GM12878 (cell line): ENCODE results near the gene SGCD. TPM values are rescaled to one million over a fixed set of nuclear protein-coding genes. Genes with fewer than 3 reads are reported as not detected.

Experiments
- ATAC-seq: fragments of 200-7000 bp; cut with Tn5 transposase; 3 replicates; pipeline ENCODE4 v1.9.1; 2020; ENCODE audit warnings: mild to moderate bottlenecking, moderate library complexity
- BruUV-seq: library from RNA; stranded (reverse); fragments of 400-500 nt; replicated peaks from 2 replicates; lab custom pipeline; 2021; lab: Mats Ljungman, UMichigan
- CTCF ChIA-PET: fragments of 300-600 bp; sonication (Branson Sonifier 250); formaldehyde crosslinking; extraction: SDS; loops from one replicate; lab custom pipeline; 2021; ENCODE audit warnings: inconsistent platforms; lab: Yijun Ruan, JAX
- POLR2A ChIA-PET: fragments of 350-600 bp; formaldehyde crosslinking; extraction: SDS; loops from one replicate; lab custom pipeline; 2021; ENCODE audit warnings: inconsistent platforms; lab: Charles Lee
- RAD21 ChIA-PET: fragments of 300-600 bp; sonication (Branson Sonifier 250); formaldehyde crosslinking; loops from one replicate; lab custom pipeline; 2023; ENCODE audit warnings: antibody characterized with exemption; ENCODE audit not compliant: unreplicated experiment; lab: Charles Lee
- SMC1A ChIA-PET: fragments of 300-600 bp; sonication (Branson Sonifier 250); formaldehyde crosslinking; loops from one replicate; lab custom pipeline; 2023; ENCODE audit not compliant: unreplicated experiment, uncharacterized antibody; lab: Charles Lee
- DNase-seq: peaks from one replicate; pipeline ENCODE4 v3.0.0-alpha.2; 2011; ENCODE audit warnings: low read depth, low spot score
- FAIRE-seq: peaks from 3 replicates; lab custom pipeline; 2011; peaks lifted over from hg19 to GRCh38; lab: Jason Lieb, UNC
- H2AFZ ChIP-seq: 2 replicates; pipeline ENCODE4 v1.6.0; 2011; ENCODE audit warnings: low read depth, low read length, control low read depth; ENCODE audit not compliant: control insufficient read depth
- H3K27ac ChIP-seq: 2 replicates; pipeline ENCODE4 v1.5.1; 2011; ENCODE audit warnings: control low read depth; ENCODE audit not compliant: control insufficient read depth, insufficient read depth
- H3K27me3 ChIP-seq, 2 experiments: replicated peaks in 1 of 2; 2 replicates each; pipeline versions ENCODE4 v1.6.0 to v1.6.1; 2011; ENCODE audit warnings: low read length in 1 of 2; ENCODE audit not compliant: control insufficient read depth in 2 of 2, insufficient read depth in 2 of 2
- H3K36me3 ChIP-seq, 2 experiments: 2 replicates each; pipeline ENCODE4 v1.5.1; 2011; ENCODE audit warnings: low read length in 1 of 2; ENCODE audit not compliant: control insufficient read depth in 2 of 2, insufficient read depth in 2 of 2
- H3K4me1 ChIP-seq: 2 replicates; pipeline ENCODE4 v1.6.1; 2011; ENCODE audit warnings: mild to moderate bottlenecking, low read length, moderate library complexity, mixed read lengths; ENCODE audit not compliant: control insufficient read depth, insufficient read depth
- H3K4me2 ChIP-seq: 2 replicates; pipeline ENCODE4 v1.6.0; 2011; ENCODE audit warnings: control low read depth; ENCODE audit not compliant: control insufficient read depth, insufficient read depth
- H3K4me3 ChIP-seq: fragments of 200-600 bp; sonication (generic); 2 replicates; pipeline ENCODE4 v1.5.1; 2016
- H3K79me2 ChIP-seq: 2 replicates; pipeline ENCODE4 v1.6.0; 2011; ENCODE audit warnings: low read length; ENCODE audit not compliant: control insufficient read depth, insufficient read depth
- H3K9ac ChIP-seq: 2 replicates; pipeline ENCODE4 v1.8.0; 2011; ENCODE audit warnings: low read length, control low read depth, mixed read lengths; ENCODE audit not compliant: control insufficient read depth, insufficient read depth
- H3K9me3 ChIP-seq: replicated peaks from 3 replicates; pipeline ENCODE4 v1.5.1; 2011; ENCODE audit warnings: mild to moderate bottlenecking, low read length; ENCODE audit not compliant: control insufficient read depth, insufficient read depth
- H4K20me1 ChIP-seq: 2 replicates; pipeline ENCODE4 v1.6.0; 2011; ENCODE audit not compliant: control insufficient read depth, insufficient read depth
- EED ChIP-seq: sonication (generic); IDR thresholded peaks from 2 replicates; pipeline ENCODE4 v1.6.1; 2016; ENCODE audit warnings: antibody characterized with exemption, low read depth
- EZH2 ChIP-seq: IDR thresholded peaks from 2 replicates; pipeline ENCODE4 v1.6.1; 2012; ENCODE audit warnings: low read depth, mild to moderate bottlenecking, control low read depth, inconsistent platforms, low read length, borderline replicate concordance; ENCODE audit not compliant: control insufficient read depth
- HDAC2 ChIP-seq: fragments of 200-600 bp; sonication (generic); IDR thresholded peaks from 2 replicates; pipeline ENCODE4 v1.6.1; 2017
- NFIC ChIP-seq: IDR thresholded peaks from 2 replicates; pipeline ENCODE4 v1.6.1; 2012; ENCODE audit warnings: low read depth, mild to moderate bottlenecking, inconsistent platforms, low read length, moderate library complexity
- SMAD5 ChIP-seq: IDR thresholded peaks from 2 replicates; pipeline ENCODE4 v1.6.1; 2016; ENCODE audit warnings: antibody characterized with exemption, low read depth
- STAT1 ChIP-seq: fragments of 450-650 bp; conservative IDR thresholded peaks from 2 replicates; pipeline ENCODE4 v1.6.1; 2014; ENCODE audit warnings: antibody characterized with exemption, mild to moderate bottlenecking
- TCF3 ChIP-seq: IDR thresholded peaks from 2 replicates; pipeline ENCODE4 v1.6.1; 2012; ENCODE audit warnings: low read depth, mild to moderate bottlenecking, low read length, borderline replicate concordance; ENCODE audit not compliant: insufficient read depth
- WGBS: methylation state at CpG from one replicate; pipeline ENCODE4 v1.1.6; 2016; ENCODE audit warnings: low lambda C conversion rate; ENCODE audit not compliant: insufficient replicate concordance, insufficient coverage; ENCODE audit errors: missing lambda C conversion rate; 5-methylcytosine and 5-hydroxymethylcytosine counted together
- in situ Hi-C: fragments of 300-500 bp; cut with MboI; formaldehyde crosslinking; loops from 9 replicates; pipeline ENCODE4 v1.14.3; 2018; ENCODE audit warnings: mixed read lengths
- intact Hi-C: fragments of 100-400 bp; cut with micrococcal nuclease; formaldehyde crosslinking; loops from one replicate; pipeline ENCODE4 v1.14.2; 2022; ENCODE audit not compliant: unreplicated experiment
- polyA plus RNA-seq, 11 experiments: library from polyadenylated mRNA; depleted of rRNA in 4 of 11; unstranded in 6 of 11; stranded (reverse) in 5 of 11; fragments of >200 nt; fragmentation: Nextera tagmentation in 4 of 11; fragmentation: Illumina TruSeq in 1 of 11; extraction: Ambion mirVana in 4 of 11; extraction: Trizol in 1 of 11; gene quantifications; 1 replicate in 1 of 11; 2 replicates in 10 of 11; pipeline versions ENCODE4 v1.2.1 to v1.2.3, GENCODE V29; 2011 to 2016; ENCODE audit warnings: inconsistent platforms in 2 of 11, missing spikeins in 2 of 11, low read depth in 1 of 11
- total RNA-seq, 4 experiments: library from RNA; depleted of rRNA in 3 of 4; stranded (reverse); fragments of >200 nt in 3 of 4; fragmentation: Illumina TruSeq in 1 of 4; extraction: Trizol in 1 of 4; gene quantifications; 2 replicates each; pipeline versions ENCODE4 v1.2.1 to v1.2.3, GENCODE V29; 2013 to 2021
- TF ChIP-seq, protein P1 (sequence below): fragments of 450-650 bp; IDR thresholded peaks from 2 replicates; pipeline ENCODE4 v1.6.1; 2017; ENCODE audit warnings: mild to moderate bottlenecking, low read depth, inconsistent platforms; ENCODE audit not compliant: poor library complexity, severe bottlenecking
- TF ChIP-seq, protein P2 (sequence below): fragments of 450-650 bp; IDR thresholded peaks from 2 replicates; pipeline ENCODE4 v1.6.1; 2016; ENCODE audit warnings: mild to moderate bottlenecking
- TF ChIP-seq, protein P3 (sequence below): fragments of 450-650 bp; IDR thresholded peaks from 2 replicates; pipeline ENCODE4 v1.6.1; 2017; ENCODE audit warnings: low read depth, mild to moderate bottlenecking, moderate library complexity
- TF ChIP-seq, protein P4 (sequence below): fragments of 450-650 bp; IDR thresholded peaks from 2 replicates; pipeline ENCODE4 v1.6.1; 2017; ENCODE audit warnings: mild to moderate bottlenecking, moderate library complexity

Gene SGCD
- total and polyA plus RNA-seq, 10 of the 15 experiments (the other 5 are each of a cell fraction or from before 2014, with no cell fraction given), result 0.06 TPM; not detected in 9

DNA sequence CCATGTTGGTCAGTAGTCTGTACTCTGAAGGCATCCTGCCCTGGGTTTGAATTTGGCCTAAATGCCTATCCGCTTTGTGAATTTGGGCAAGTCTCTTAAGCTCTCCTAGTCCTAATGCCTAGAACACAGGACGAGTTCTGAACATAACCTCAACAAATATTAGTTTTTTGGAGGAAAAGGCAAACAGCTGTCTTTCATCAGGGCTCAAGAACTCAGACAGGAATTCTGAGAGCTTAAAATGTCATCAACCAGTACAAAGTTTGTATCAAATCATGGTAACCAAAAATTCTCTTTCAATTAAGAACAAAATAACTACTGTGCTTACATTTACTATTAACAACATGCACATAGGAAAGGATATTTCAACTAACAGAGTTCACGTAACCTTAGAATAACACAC, 340.7 kb downstream of the SGCD start:
- no peak for DNase-seq
- Histone ChIP-seq H3K4me3 (no peak overlapping the region), H3K4me1 (no peaks in the 10 kb centered on the region), H2AFZ (no peak overlapping the region)
- WGBS, result 66% methylated on average over 3 of the region's 3 CpGs
- in situ Hi-C loops, result loop anchor here (10.0 kb wide), 1 partner anchor 457 kb away; no protein-coding TSS in a partner anchor
- intact Hi-C loops, result loop anchor here (2.0 to 5.0 kb wide), 2 partner anchors 267 to 465 kb away; no protein-coding TSS in a partner anchor
- POLR2A ChIA-PET, result no interaction called here
- TF ChIP-seq STAT1, result no peak
- no peak for TF ChIP-seq SMAD5
- no peak for TF ChIP-seq NFIC
- no peak for TF ChIP-seq HDAC2
- TF ChIP-seq EZH2, result no peak
- TF ChIP-seq, protein P1, sequence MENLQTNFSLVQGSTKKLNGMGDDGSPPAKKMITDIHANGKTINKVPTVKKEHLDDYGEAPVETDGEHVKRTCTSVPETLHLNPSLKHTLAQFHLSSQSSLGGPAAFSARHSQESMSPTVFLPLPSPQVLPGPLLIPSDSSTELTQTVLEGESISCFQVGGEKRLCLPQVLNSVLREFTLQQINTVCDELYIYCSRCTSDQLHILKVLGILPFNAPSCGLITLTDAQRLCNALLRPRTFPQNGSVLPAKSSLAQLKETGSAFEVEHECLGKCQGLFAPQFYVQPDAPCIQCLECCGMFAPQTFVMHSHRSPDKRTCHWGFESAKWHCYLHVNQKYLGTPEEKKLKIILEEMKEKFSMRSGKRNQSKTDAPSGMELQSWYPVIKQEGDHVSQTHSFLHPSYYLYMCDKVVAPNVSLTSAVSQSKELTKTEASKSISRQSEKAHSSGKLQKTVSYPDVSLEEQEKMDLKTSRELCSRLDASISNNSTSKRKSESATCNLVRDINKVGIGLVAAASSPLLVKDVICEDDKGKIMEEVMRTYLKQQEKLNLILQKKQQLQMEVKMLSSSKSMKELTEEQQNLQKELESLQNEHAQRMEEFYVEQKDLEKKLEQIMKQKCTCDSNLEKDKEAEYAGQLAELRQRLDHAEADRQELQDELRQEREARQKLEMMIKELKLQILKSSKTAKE, result no peak
- TF ChIP-seq, protein P2, sequence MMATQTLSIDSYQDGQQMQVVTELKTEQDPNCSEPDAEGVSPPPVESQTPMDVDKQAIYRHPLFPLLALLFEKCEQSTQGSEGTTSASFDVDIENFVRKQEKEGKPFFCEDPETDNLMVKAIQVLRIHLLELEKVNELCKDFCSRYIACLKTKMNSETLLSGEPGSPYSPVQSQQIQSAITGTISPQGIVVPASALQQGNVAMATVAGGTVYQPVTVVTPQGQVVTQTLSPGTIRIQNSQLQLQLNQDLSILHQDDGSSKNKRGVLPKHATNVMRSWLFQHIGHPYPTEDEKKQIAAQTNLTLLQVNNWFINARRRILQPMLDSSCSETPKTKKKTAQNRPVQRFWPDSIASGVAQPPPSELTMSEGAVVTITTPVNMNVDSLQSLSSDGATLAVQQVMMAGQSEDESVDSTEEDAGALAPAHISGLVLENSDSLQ, result no peak
- no peak for TF ChIP-seq EED
- TF ChIP-seq TCF3, result no peak
- TF ChIP-seq, protein P3, sequence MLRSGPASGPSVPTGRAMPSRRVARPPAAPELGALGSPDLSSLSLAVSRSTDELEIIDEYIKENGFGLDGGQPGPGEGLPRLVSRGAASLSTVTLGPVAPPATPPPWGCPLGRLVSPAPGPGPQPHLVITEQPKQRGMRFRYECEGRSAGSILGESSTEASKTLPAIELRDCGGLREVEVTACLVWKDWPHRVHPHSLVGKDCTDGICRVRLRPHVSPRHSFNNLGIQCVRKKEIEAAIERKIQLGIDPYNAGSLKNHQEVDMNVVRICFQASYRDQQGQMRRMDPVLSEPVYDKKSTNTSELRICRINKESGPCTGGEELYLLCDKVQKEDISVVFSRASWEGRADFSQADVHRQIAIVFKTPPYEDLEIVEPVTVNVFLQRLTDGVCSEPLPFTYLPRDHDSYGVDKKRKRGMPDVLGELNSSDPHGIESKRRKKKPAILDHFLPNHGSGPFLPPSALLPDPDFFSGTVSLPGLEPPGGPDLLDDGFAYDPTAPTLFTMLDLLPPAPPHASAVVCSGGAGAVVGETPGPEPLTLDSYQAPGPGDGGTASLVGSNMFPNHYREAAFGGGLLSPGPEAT, result no peak
- TF ChIP-seq, protein P4, sequence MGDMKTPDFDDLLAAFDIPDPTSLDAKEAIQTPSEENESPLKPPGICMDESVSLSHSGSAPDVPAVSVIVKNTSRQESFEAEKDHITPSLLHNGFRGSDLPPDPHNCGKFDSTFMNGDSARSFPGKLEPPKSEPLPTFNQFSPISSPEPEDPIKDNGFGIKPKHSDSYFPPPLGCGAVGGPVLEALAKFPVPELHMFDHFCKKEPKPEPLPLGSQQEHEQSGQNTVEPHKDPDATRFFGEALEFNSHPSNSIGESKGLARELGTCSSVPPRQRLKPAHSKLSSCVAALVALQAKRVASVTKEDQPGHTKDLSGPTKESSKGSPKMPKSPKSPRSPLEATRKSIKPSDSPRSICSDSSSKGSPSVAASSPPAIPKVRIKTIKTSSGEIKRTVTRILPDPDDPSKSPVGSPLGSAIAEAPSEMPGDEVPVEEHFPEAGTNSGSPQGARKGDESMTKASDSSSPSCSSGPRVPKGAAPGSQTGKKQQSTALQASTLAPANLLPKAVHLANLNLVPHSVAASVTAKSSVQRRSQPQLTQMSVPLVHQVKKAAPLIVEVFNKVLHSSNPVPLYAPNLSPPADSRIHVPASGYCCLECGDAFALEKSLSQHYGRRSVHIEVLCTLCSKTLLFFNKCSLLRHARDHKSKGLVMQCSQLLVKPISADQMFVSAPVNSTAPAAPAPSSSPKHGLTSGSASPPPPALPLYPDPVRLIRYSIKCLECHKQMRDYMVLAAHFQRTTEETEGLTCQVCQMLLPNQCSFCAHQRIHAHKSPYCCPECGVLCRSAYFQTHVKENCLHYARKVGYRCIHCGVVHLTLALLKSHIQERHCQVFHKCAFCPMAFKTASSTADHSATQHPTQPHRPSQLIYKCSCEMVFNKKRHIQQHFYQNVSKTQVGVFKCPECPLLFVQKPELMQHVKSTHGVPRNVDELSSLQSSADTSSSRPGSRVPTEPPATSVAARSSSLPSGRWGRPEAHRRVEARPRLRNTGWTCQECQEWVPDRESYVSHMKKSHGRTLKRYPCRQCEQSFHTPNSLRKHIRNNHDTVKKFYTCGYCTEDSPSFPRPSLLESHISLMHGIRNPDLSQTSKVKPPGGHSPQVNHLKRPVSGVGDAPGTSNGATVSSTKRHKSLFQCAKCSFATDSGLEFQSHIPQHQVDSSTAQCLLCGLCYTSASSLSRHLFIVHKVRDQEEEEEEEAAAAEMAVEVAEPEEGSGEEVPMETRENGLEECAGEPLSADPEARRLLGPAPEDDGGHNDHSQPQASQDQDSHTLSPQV, result no peak
- TF ChIP-seq, all 136 proteins: peak for 0
- Histone ChIP-seq H3K27me3 (peaks cover 0 to 1% of the 10 kb centered on the region in 2 experiments; a peak in 2 of 4 replicates), H4K20me1 (no peaks in the 10 kb centered on the region), H3K36me3 (no peaks in the 10 kb centered on the region), H3K9ac (no peak overlapping the region), H3K9me3 (no peaks in the 10 kb centered on the region), H3K79me2 (no peaks in the 10 kb centered on the region), H3K27ac (no peak overlapping the region), H3K4me2 (no peak overlapping the region)
- ChIA-PET SMC1A (interaction anchor here (0.8 to 1.8 kb wide), 6 partner anchors 148 to 464 kb away, joined by 3 to 9 read pairs (median 4); no protein-coding TSS in a partner anchor), RAD21 (interaction anchor here (0.6 to 1.7 kb wide), 4 partner anchors 267 to 475 kb away, joined by 3 to 6 read pairs (median 4); partner anchors contain the start of gene MED7), CTCF (interaction anchor here (1.0 to 1.8 kb wide), 4 partner anchors 19 to 465 kb away, joined by 3 to 14 read pairs (median 5); no protein-coding TSS in a partner anchor)
- no TSS peak for BruUV-seq
- FAIRE-seq, result no peak
- no peak for ATAC-seq
